Esophagus squamous epithelium (tissue), 5 donors: ENCODE results near the gene TIMM23B. TPM values are rescaled to one million over a fixed set of nuclear protein-coding genes. Genes with fewer than 3 reads are reported as not detected.
"Not testable (repeated sequence)": the region's sequence is repeated elsewhere in the genome, so short reads cannot be mapped to it uniquely, and the experiment has no call there.

Experiments
- DNase-seq: peaks from one replicate; lab custom pipeline; 2025; lab: John Stamatoyannopoulos, UW
- H3K27ac ChIP-seq, 4 donors: fragments of 200-600 bp; sonication (generic); one replicate each; pipeline ENCODE4 v1.5.1; 2016 to 2019; ENCODE audit warnings: mild to moderate bottlenecking in 1 of 4
- H3K27me3 ChIP-seq, 4 donors: fragments of 200-600 bp; sonication (generic); 1 replicate in 3 of 4; 2 replicates in 1 of 4; pipeline versions ENCODE4 v1.5.1 to v1.6.0; 2017 to 2021; ENCODE audit warnings: antibody characterized with exemption in 1 of 4
- H3K36me3 ChIP-seq, 3 donors: fragments of 200-600 bp; sonication (generic); one replicate each; pipeline ENCODE4 v1.5.1; 2016 to 2019
- H3K4me1 ChIP-seq, 3 donors: fragments of 200-600 bp; sonication (generic); one replicate each; pipeline ENCODE4 v1.5.1; 2017 to 2019
- H3K4me3 ChIP-seq, 4 donors: fragments of 200-600 bp; sonication (generic); 1 replicate in 3 of 4; 2 replicates in 1 of 4; pipeline ENCODE4 v1.5.1; 2016 to 2019; ENCODE audit warnings: mild to moderate bottlenecking in 2 of 4, moderate library complexity in 1 of 4
- H3K9me3 ChIP-seq, 3 donors: fragments of 200-600 bp; sonication (generic); one replicate each; pipeline ENCODE4 v1.5.1; 2016 to 2019
- WGBS, 2 donors: methylation state at CpG; one replicate each; pipeline ENCODE4 v1.1.5; 2018; 5-methylcytosine and 5-hydroxymethylcytosine counted together
- intact Hi-C: fragments of 100-400 bp; cut with DNase I; formaldehyde crosslinking; loops from one replicate; pipeline ENCODE4 v1.15.0; 2022
- total RNA-seq, 4 donors: library from RNA; depleted of rRNA; stranded (reverse); fragments of >200 nt; gene quantifications; one replicate each; pipeline ENCODE4 v1.1.0, GENCODE V29; 2016
- donor health status: DM: yes; HTN: yes; CAD: no.

TIMM23B gene
- total RNA-seq, 4 donors from 2014 or later: 5.6 to 28.2 (median 10.8) TPM

- H3K27me3 ChIP-seq, H3K27ac ChIP-seq, H3K4me3 ChIP-seq, H3K9me3 ChIP-seq, H3K4me1 ChIP-seq, DNase-seq, intact Hi-C loops: not testable (repeated sequence)
- 77 to 87% methylated on average over 7 of the region's 7 CpGs for WGBS, 2 donors
- H3K36me3 ChIP-seq: peaks cover 0 to 35% (median 0%) of the 10 kb centered on the region in 3 donors
Measured at GRCh38 chr10:49931959-49932728, 9.7 kb upstream of the TIMM23B start.

GRCh38 chr10:49942339-49942705, 469 bp downstream of the TIMM23B start:
- H3K27me3 ChIP-seq, intact Hi-C loops, H3K9me3 ChIP-seq, DNase-seq: not testable (repeated sequence)
- peak overlapping the region; percentile 80 to 87 (median 82) for H3K27ac ChIP-seq
- peaks cover 0 to 27% (median 10%) of the 10 kb centered on the region in 3 donors for H3K4me1 ChIP-seq
- WGBS, 2 donors: 0% methylated on average over 11 to 12 of the region's 12 CpGs
- peak overlapping the region; percentile 76 to 89 (median 84) for H3K4me3 ChIP-seq
- H3K36me3 ChIP-seq: peaks cover 0 to 19% (median 0%) of the 10 kb centered on the region in 3 donors

GRCh38 chr10:49943607-49944006, 1.8 kb downstream of the TIMM23B start:
- H3K4me3 ChIP-seq, intact Hi-C loops, H3K27ac ChIP-seq, H3K27me3 ChIP-seq, H3K9me3 ChIP-seq, DNase-seq: not testable (repeated sequence)
- Histone ChIP-seq H3K36me3 (peaks cover 0 to 25% (median 0%) of the 10 kb centered on the region in 3 donors), H3K4me1 (peaks cover 0 to 27% (median 10%) of the 10 kb centered on the region in 3 donors)
- WGBS, 2 donors: 74 to 84% methylated on average over 2 of the region's 2 CpGs

- H3K4me1 ChIP-seq, DNase-seq, H3K9me3 ChIP-seq, H3K27ac ChIP-seq, intact Hi-C loops, H3K27me3 ChIP-seq, H3K4me3 ChIP-seq: not testable (repeated sequence)
- peaks cover 0 to 30% (median 0%) of the 10 kb centered on the region in 3 donors for H3K36me3 ChIP-seq
- WGBS, 2 donors: 86 to 89% methylated on average over 1 of the region's 2 CpGs
Measured at GRCh38 chr10:49948142-49948541, 6.3 kb downstream of the TIMM23B start.

GRCh38 chr10:49948737-49949136, 6.9 kb downstream of the TIMM23B start:
- H3K27ac ChIP-seq, H3K27me3 ChIP-seq, intact Hi-C loops, H3K4me1 ChIP-seq, H3K4me3 ChIP-seq, H3K9me3 ChIP-seq, DNase-seq: not testable (repeated sequence)
- peaks cover 0 to 36% (median 0%) of the 10 kb centered on the region in 3 donors for H3K36me3 ChIP-seq
- WGBS, 2 donors: 89 to 100% methylated on average over 2 of the region's 2 CpGs

GRCh38 chr10:49952006-49952405, 10.2 kb downstream of the TIMM23B start:
- H3K4me1 ChIP-seq, intact Hi-C loops, H3K9me3 ChIP-seq, H3K27me3 ChIP-seq, H3K27ac ChIP-seq, H3K4me3 ChIP-seq, DNase-seq: not testable (repeated sequence)
- H3K36me3 ChIP-seq: peaks cover 0 to 46% (median 0%) of the 10 kb centered on the region in 3 donors
- 85 to 92% methylated on average over 3 of the region's 3 CpGs for WGBS, 2 donors

- 64 to 94% methylated on average over 3 of the region's 3 CpGs for WGBS, 2 donors
- H3K36me3 ChIP-seq: peaks cover 0 to 48% (median 0%) of the 10 kb centered on the region in 3 donors
- H3K4me3 ChIP-seq, H3K27ac ChIP-seq, intact Hi-C loops, DNase-seq, H3K9me3 ChIP-seq, H3K4me1 ChIP-seq, H3K27me3 ChIP-seq: not testable (repeated sequence)
Measured at GRCh38 chr10:49953122-49953521, 11.3 kb downstream of the TIMM23B start.

GRCh38 chr10:49970331-49970857, 28.5 kb downstream of the TIMM23B start:
- H3K4me1 ChIP-seq, H3K4me3 ChIP-seq, DNase-seq, H3K27me3 ChIP-seq, intact Hi-C loops, H3K9me3 ChIP-seq, H3K27ac ChIP-seq: not testable (repeated sequence)
- no CpG with 5 or more reads among the region's 37 CpGs for WGBS, 2 donors
- H3K36me3 ChIP-seq: peaks cover 0 to 21% (median 0%) of the 10 kb centered on the region in 3 donors

- intact Hi-C loops, H3K27me3 ChIP-seq, H3K4me1 ChIP-seq, H3K9me3 ChIP-seq, H3K27ac ChIP-seq, H3K4me3 ChIP-seq, DNase-seq: not testable (repeated sequence)
- 48 to 84% methylated on average over 2 of the region's 2 CpGs for WGBS, 2 donors
- peaks cover 0 to 29% (median 0%) of the 10 kb centered on the region in 3 donors for H3K36me3 ChIP-seq
Measured at GRCh38 chr10:49971466-49971865, 29.6 kb downstream of the TIMM23B start.

- H3K27me3 ChIP-seq, H3K4me1 ChIP-seq, intact Hi-C loops, H3K4me3 ChIP-seq, H3K9me3 ChIP-seq, H3K27ac ChIP-seq, DNase-seq: not testable (repeated sequence)
- WGBS, 2 donors: 88 to 100% methylated on average over 2 to 3 of the region's 3 CpGs
- H3K36me3 ChIP-seq: peaks cover 0 to 29% (median 0%) of the 10 kb centered on the region in 3 donors
Measured at GRCh38 chr10:49972094-49972493, 30.2 kb downstream of the TIMM23B start.

- not testable (repeated sequence) for H3K27ac ChIP-seq
- WGBS, 2 donors: 92 to 96% methylated on average over 2 of the region's 3 CpGs
Measured at GRCh38 chr10:49977756-49978155, 35.9 kb downstream of the TIMM23B start.

GRCh38 chr10:49987207-49987606, 45.4 kb downstream of the TIMM23B start:
- 96 to 97% methylated on average over 3 of the region's 3 CpGs for WGBS, 2 donors
- intact Hi-C loops, H3K27me3 ChIP-seq, H3K4me3 ChIP-seq, H3K4me1 ChIP-seq, H3K9me3 ChIP-seq, DNase-seq, H3K27ac ChIP-seq: not testable (repeated sequence)
- H3K36me3 ChIP-seq: peaks cover 0 to 16% (median 0%) of the 10 kb centered on the region in 3 donors

More at GRCh38 chr10:49977756-49978155, 35.9 kb downstream of the TIMM23B start:
- peaks cover 0 to 18% (median 0%) of the 10 kb centered on the region in 3 donors for H3K36me3 ChIP-seq
- H3K9me3 ChIP-seq, DNase-seq, intact Hi-C loops, H3K4me3 ChIP-seq, H3K27me3 ChIP-seq, H3K4me1 ChIP-seq: not testable (repeated sequence)

GRCh38 chr10:49988376-49988775, 46.5 kb downstream of the TIMM23B start, which contains the start of gene AGAP6:
TSS of gene AGAP6 (plus strand) at chr10:49988406. CDS start at chr10:49988716, 310 bp downstream.
- H3K27me3 ChIP-seq, DNase-seq, H3K4me1 ChIP-seq, intact Hi-C loops, H3K27ac ChIP-seq, H3K4me3 ChIP-seq, H3K9me3 ChIP-seq: not testable (repeated sequence)
- H3K36me3 ChIP-seq: peaks cover 0 to 24% (median 0%) of the 10 kb centered on the region in 3 donors
- no CpG with 5 or more reads among the region's 18 CpGs for WGBS, 2 donors
